ENCODE results near the gene TEAD2. TPM values are rescaled to one million over a fixed set of nuclear protein-coding genes. Genes with fewer than 3 reads are reported as not detected.
"Not testable (repeated sequence)": the region's sequence is repeated elsewhere in the genome, so short reads cannot be mapped to it uniquely, and the experiment has no call there.

TEAD2 gene
- total RNA-seq, 2 experiments from 2014 or later, result not detected

- CTCF ChIA-PET, result interaction anchor here (1.2 to 2.0 kb wide), 3 partner anchors 32 to 142 kb away, joined by 3 to 8 read pairs (median 5); no protein-coding TSS in a partner anchor
- Mint-ChIP-seq H3K9me3 (no peaks in the 10 kb centered on the region), H3K4me3 (peak overlapping the region; percentile 76), H3K27me3 (no peaks in the 10 kb centered on the region), H3K27ac (peak overlapping the region; percentile 99), H3K4me1 (ENCODE audit: low read depth) (peaks cover 71% of the 10 kb centered on the region), H3K36me3 (peaks cover 18% of the 10 kb centered on the region)
- intact Hi-C loops (cut with micrococcal nuclease), result loop anchor here (2.0 to 5.0 kb wide), 3 partner anchors 29 to 138 kb away; partner anchors contain the start of genes ALDH16A1, DKKL1, FLT3LG and PIH1D1
- POLR2A ChIA-PET, result interaction anchor here (0.8 kb wide), 1 partner anchor 29 kb away, joined by 3 read pairs; the partner anchor contains the start of gene TEAD2
- DNase-seq, result peak; percentile 84
These were observed 28.4 kb downstream of the TEAD2 start for GRCh38 chr19:49333811-49334288.

GRCh38 chr19:49333418-49333805 is 28.8 kb downstream of the TEAD2 start:
- CTCF ChIA-PET, result interaction anchor here (1.5 to 2.0 kb wide), 2 partner anchors 32 to 143 kb away, joined by 3 to 8 read pairs; no protein-coding TSS in a partner anchor
- DNase-seq, result peak; percentile 19
- POLR2A ChIA-PET, result interaction anchor here (0.8 kb wide), 1 partner anchor 29 kb away, joined by 3 read pairs; the partner anchor contains the start of gene TEAD2
- intact Hi-C loops (cut with micrococcal nuclease), result loop anchor here (5.0 kb wide), 2 partner anchors 119 to 139 kb away; partner anchors contain the start of genes ALDH16A1, FLT3LG and PIH1D1
- H3K27me3 Mint-ChIP-seq, result no peaks in the 10 kb centered on the region
- peak overlapping the region; percentile 76 for H3K4me3 Mint-ChIP-seq
- H3K36me3 Mint-ChIP-seq, result peaks cover 13% of the 10 kb centered on the region
- H3K9me3 Mint-ChIP-seq, result no peaks in the 10 kb centered on the region
- peaks cover 72% of the 10 kb centered on the region for H3K4me1 Mint-ChIP-seq (ENCODE audit: low read depth)
- H3K27ac Mint-ChIP-seq, result peak overlapping the region; percentile 99

- H3K4me1 Mint-ChIP-seq (ENCODE audit: low read depth), result peaks cover 72% of the 10 kb centered on the region
- peak overlapping the region; percentile 76 for H3K4me3 Mint-ChIP-seq
- not testable (repeated sequence) for H3K27me3 Mint-ChIP-seq, H3K9me3 Mint-ChIP-seq, DNase-seq
- POLR2A ChIA-PET, result interaction anchor here (0.8 to 1.8 kb wide), 2 partner anchors 30 to 120 kb away, joined by 3 to 6 read pairs; partner anchors contain the start of genes ALDH16A1 and TEAD2
- peak overlapping the region; percentile 99 for H3K27ac Mint-ChIP-seq
- intact Hi-C loops (cut with micrococcal nuclease), result loop anchor here (5.0 kb wide), 2 partner anchors 119 to 139 kb away; partner anchors contain the start of genes ALDH16A1, FLT3LG and PIH1D1
- CTCF ChIA-PET, result interaction anchor here (1.4 to 2.0 kb wide), 3 partner anchors 12 to 143 kb away, joined by 3 to 8 read pairs (median 4); no protein-coding TSS in a partner anchor
- H3K36me3 Mint-ChIP-seq, result peaks cover 10% of the 10 kb centered on the region
These were observed 29.4 kb downstream of the TEAD2 start for GRCh38 chr19:49332691-49333417.

GRCh38 chr19:49331616-49332055 is 30.6 kb downstream of the TEAD2 start:
- H3K4me3 Mint-ChIP-seq, result peak overlapping the region; percentile 43
- H3K27me3 Mint-ChIP-seq, result no peaks in the 10 kb centered on the region
- DNase-seq, result peak; percentile 80
- intact Hi-C loops (cut with micrococcal nuclease), result loop anchor here (5.0 kb wide), 2 partner anchors 121 to 141 kb away; partner anchors contain the start of genes ALDH16A1, FLT3LG and PIH1D1
- peaks cover 69% of the 10 kb centered on the region for H3K4me1 Mint-ChIP-seq (ENCODE audit: low read depth)
- H3K9me3 Mint-ChIP-seq, result no peaks in the 10 kb centered on the region
- CTCF ChIA-PET, result interaction anchor here (0.9 to 7.5 kb wide), 3 partner anchors 13 to 66 kb away, joined by 3 to 40 read pairs (median 4); no protein-coding TSS in a partner anchor
- peaks cover 4% of the 10 kb centered on the region for H3K36me3 Mint-ChIP-seq
- H3K27ac Mint-ChIP-seq, result peak overlapping the region; percentile 99
- POLR2A ChIA-PET, result interaction anchor here (0.6 to 1.8 kb wide), 2 partner anchors 16 to 122 kb away, joined by 4 to 6 read pairs; partner anchors contain the start of gene ALDH16A1

- H3K4me3 Mint-ChIP-seq, result peak overlapping the region; percentile 43
- peak overlapping the region; percentile 99 for H3K27ac Mint-ChIP-seq
- ChIA-PET POLR2A (interaction anchor here (0.6 to 1.8 kb wide), 2 partner anchors 16 to 122 kb away, joined by 4 to 6 read pairs; partner anchors contain the start of gene ALDH16A1), CTCF (interaction anchor here (0.6 to 7.5 kb wide), 4 partner anchors 14 to 239 kb away, joined by 3 to 40 read pairs (median 4); no protein-coding TSS in a partner anchor)
- not testable (repeated sequence) for H3K36me3 Mint-ChIP-seq, H3K9me3 Mint-ChIP-seq, DNase-seq, H3K27me3 Mint-ChIP-seq
- H3K4me1 Mint-ChIP-seq (ENCODE audit: low read depth), result peaks cover 64% of the 10 kb centered on the region
- intact Hi-C loops (cut with micrococcal nuclease), result loop anchor here (5.0 kb wide), 2 partner anchors 121 to 141 kb away; partner anchors contain the start of genes ALDH16A1, FLT3LG and PIH1D1
These were observed 31.0 kb downstream of the TEAD2 start for GRCh38 chr19:49331187-49331586.

- Mint-ChIP-seq H3K4me1 (ENCODE audit: low read depth) (peaks cover 53% of the 10 kb centered on the region), H3K27me3 (no peaks in the 10 kb centered on the region), H3K27ac (peak overlapping the region; percentile 49), H3K36me3 (peaks cover 4% of the 10 kb centered on the region), H3K9me3 (no peaks in the 10 kb centered on the region), H3K4me3 (no peak overlapping the region)
- no peak for DNase-seq
- ChIA-PET POLR2A (no interaction called here), CTCF (interaction anchor here (1.1 to 7.5 kb wide), 3 partner anchors 12 to 30 kb away, joined by 3 to 40 read pairs (median 5); no protein-coding TSS in a partner anchor)
- intact Hi-C loops (cut with micrococcal nuclease), result loop anchor here (1.0 kb wide), 2 partner anchors 62 to 102 kb away; no protein-coding TSS in a partner anchor
These were observed 33.5 kb downstream of the TEAD2 start for GRCh38 chr19:49328741-49329140.

- Mint-ChIP-seq H3K9me3 (no peaks in the 10 kb centered on the region), H3K36me3 (peaks cover 4% of the 10 kb centered on the region), H3K4me3 (no peak overlapping the region), H3K27ac (peak overlapping the region; percentile 49), H3K4me1 (ENCODE audit: low read depth) (peaks cover 46% of the 10 kb centered on the region), H3K27me3 (no peaks in the 10 kb centered on the region)
- intact Hi-C loops (cut with micrococcal nuclease), result loop anchor here (1.0 kb wide), 2 partner anchors 62 to 102 kb away; no protein-coding TSS in a partner anchor
- ChIA-PET POLR2A (interaction anchor here (0.6 kb wide), 1 partner anchor 151 kb away, joined by 3 read pairs; no protein-coding TSS in a partner anchor), CTCF (interaction anchor here (0.6 to 7.5 kb wide), 15 partner anchors 9 to 1013 kb away, joined by 3 to 40 read pairs (median 4); no protein-coding TSS in a partner anchor)
- DNase-seq, result peak; percentile 72
These were observed 34.2 kb downstream of the TEAD2 start for GRCh38 chr19:49327878-49328544.

GRCh38 chr19:49326165-49326704 is 36.0 kb downstream of the TEAD2 start:
- H3K36me3 Mint-ChIP-seq, result peaks cover 4% of the 10 kb centered on the region

GRCh38 chr19:49325756-49326155 is 36.5 kb downstream of the TEAD2 start:
- POLR2A ChIA-PET; intact Hi-C loops (cut with micrococcal nuclease); H3K4me3 Mint-ChIP-seq: not testable (repeated sequence)

More at GRCh38 chr19:49326165-49326704, 36.0 kb downstream of the TEAD2 start:
- H3K27me3 Mint-ChIP-seq, result no peaks in the 10 kb centered on the region
- POLR2A ChIA-PET, result no interaction called here
- no peak overlapping the region for H3K4me3 Mint-ChIP-seq
- intact Hi-C loops (cut with micrococcal nuclease), result no loop called here
- H3K27ac Mint-ChIP-seq, result no peak overlapping the region
- CTCF ChIA-PET, result interaction anchor here (0.7 to 7.5 kb wide), 3 partner anchors 25 to 229 kb away, joined by 3 to 40 read pairs (median 4); no protein-coding TSS in a partner anchor
- no peak for DNase-seq
- no peaks in the 10 kb centered on the region for H3K9me3 Mint-ChIP-seq
- peaks cover 30% of the 10 kb centered on the region for H3K4me1 Mint-ChIP-seq (ENCODE audit: low read depth)

GRCh38 chr19:49324801-49325576 is 37.2 kb downstream of the TEAD2 start, which contains the start of gene SLC6A16:
Gene SLC6A16, minus strand, starts transcription at chr19:49325191. Its CDS starts 13,844 bp downstream, at chr19:49311347.
- H3K4me3 Mint-ChIP-seq, result no peak within 1 kb of the TSS
- intact Hi-C loops (cut with micrococcal nuclease), result no loop called here
- POLR2A ChIA-PET, result no interaction called here
- no peak within 1 kb of the TSS for H3K27ac Mint-ChIP-seq
- CTCF ChIA-PET, result interaction anchor here (7.5 kb wide), 1 partner anchor 24 kb away, joined by 40 read pairs; no protein-coding TSS in a partner anchor
- H3K36me3 Mint-ChIP-seq, result peaks cover 4% of the 10 kb centered on the region
- no peak for DNase-seq
- H3K9me3 Mint-ChIP-seq, result no peaks in the 10 kb centered on the region
- peaks cover 21% of the 10 kb centered on the region for H3K4me1 Mint-ChIP-seq (ENCODE audit: low read depth)
- H3K27me3 Mint-ChIP-seq, result no peaks in the 10 kb centered on the region

More at GRCh38 chr19:49325756-49326155, 36.5 kb downstream of the TEAD2 start:
- not testable (repeated sequence) for H3K27ac Mint-ChIP-seq, H3K27me3 Mint-ChIP-seq, H3K9me3 Mint-ChIP-seq, H3K36me3 Mint-ChIP-seq, DNase-seq
- CTCF ChIA-PET, result interaction anchor here (0.7 to 7.5 kb wide), 3 partner anchors 25 to 228 kb away, joined by 3 to 40 read pairs (median 4); no protein-coding TSS in a partner anchor
- H3K4me1 Mint-ChIP-seq (ENCODE audit: low read depth), result peaks cover 26% of the 10 kb centered on the region
